HEK293 (cell line): Measurements from ENCODE around the gene HEPHL1.
"Not testable (repeated sequence)": the region's sequence is repeated elsewhere in the genome, so short reads cannot be mapped to it uniquely, and the experiment has no call there.

Source experiments
- CTCF ChIA-PET: fragments of 350-600 bp; formaldehyde crosslinking; extraction: SDS; loops from one replicate; lab custom pipeline; 2021; ENCODE audit warnings: antibody characterized with exemption; lab: Yijun Ruan, JAX
- POLR2A ChIA-PET: fragments of 300-600 bp; formaldehyde crosslinking; extraction: SDS; loops from one replicate; lab custom pipeline; 2020; ENCODE audit warnings: antibody characterized with exemption, inconsistent platforms; lab: Yijun Ruan, JAX
- H3K27ac ChIP-seq: fragments of 200-500 bp; sonication (Bioruptor generic); 2 replicates; pipeline ENCODE4 v1.5.1; 2014; ENCODE audit warnings: low read depth, low read length, control low read depth, inconsistent platforms; ENCODE audit errors: extremely low read depth
- H3K36me3 ChIP-seq, 2 experiments: fragments of 200-500 bp in 1 of 2; sonication (Bioruptor generic) in 1 of 2; 1 replicate in 1 of 2; 2 replicates in 1 of 2; pipeline ENCODE4 v1.5.1; 2014 to 2017; ENCODE audit warnings: inconsistent platforms in 2 of 2, low read length in 2 of 2; ENCODE audit not compliant: control insufficient read depth in 2 of 2, insufficient read depth in 1 of 2
- H3K4me1 ChIP-seq: fragments of 200-500 bp; sonication (Bioruptor generic); 2 replicates; pipeline ENCODE4 v1.5.1; 2014; ENCODE audit warnings: mild to moderate bottlenecking, low read length, inconsistent platforms; ENCODE audit not compliant: control insufficient read depth, insufficient read depth
- H3K4me3 ChIP-seq: 2 replicates; pipeline ENCODE4 v1.5.1; 2011; ENCODE audit warnings: low read depth, mild to moderate bottlenecking, control low read depth, low read length, moderate library complexity
- H3K9me3 ChIP-seq: fragments of 200-500 bp; sonication (Bioruptor generic); 2 replicates; pipeline ENCODE4 v1.5.1; 2014; ENCODE audit warnings: low read depth, low read length, inconsistent platforms; ENCODE audit not compliant: control insufficient read depth, insufficient read depth
- BCL11B ChIP-seq: fragments of 450-650 bp; formaldehyde crosslinking; IDR thresholded peaks from 2 replicates; pipeline ENCODE4 v1.5.1; 2016; ENCODE audit warnings: low read depth, missing biosample characterization, missing genetic modification characterization
- CTCF ChIP-seq: fragments of 450-650 bp; formaldehyde crosslinking; IDR thresholded peaks from 2 replicates; pipeline ENCODE4 v1.5.1; 2016; ENCODE audit warnings: missing biosample characterization, missing genetic modification characterization
- GLI4 ChIP-seq: fragments of 450-650 bp; formaldehyde crosslinking; IDR thresholded peaks from 2 replicates; pipeline ENCODE4 v1.5.1; 2016; ENCODE audit warnings: missing biosample characterization, missing genetic modification characterization
- OVOL3 ChIP-seq: fragments of 450-650 bp; formaldehyde crosslinking; IDR thresholded peaks from 2 replicates; pipeline ENCODE4 v1.5.1; 2016; ENCODE audit warnings: missing biosample characterization, missing genetic modification characterization
- PRDM1 ChIP-seq: fragments of 450-650 bp; formaldehyde crosslinking; IDR thresholded peaks from 2 replicates; pipeline ENCODE4; 2016; ENCODE audit warnings: missing biosample characterization, missing genetic modification characterization
- ZBTB8A ChIP-seq: fragments of 450-650 bp; formaldehyde crosslinking; IDR thresholded peaks from 2 replicates; pipeline ENCODE4 v1.5.1; 2016; ENCODE audit warnings: missing biosample characterization, missing genetic modification characterization
- ZEB2 ChIP-seq: fragments of 450-650 bp; formaldehyde crosslinking; IDR thresholded peaks from 2 replicates; pipeline ENCODE4 v1.5.1; 2016; ENCODE audit warnings: missing biosample characterization, missing genetic modification characterization
- ZNF223 ChIP-seq: fragments of 450-650 bp; formaldehyde crosslinking; IDR thresholded peaks from 2 replicates; pipeline ENCODE4 v1.5.1; 2016; ENCODE audit warnings: missing biosample characterization, missing genetic modification characterization
- ZNF239 ChIP-seq: fragments of 450-650 bp; formaldehyde crosslinking; IDR thresholded peaks from 2 replicates; pipeline ENCODE4 v1.5.1; 2016; ENCODE audit warnings: missing biosample characterization, missing genetic modification characterization
- ZNF473 ChIP-seq: fragments of 450-650 bp; formaldehyde crosslinking; IDR thresholded peaks from 2 replicates; pipeline ENCODE4 v1.5.1; 2017; ENCODE audit warnings: missing biosample characterization, missing genetic modification characterization
- ZNF544 ChIP-seq: fragments of 450-650 bp; formaldehyde crosslinking; IDR thresholded peaks from 2 replicates; pipeline ENCODE4 v1.5.0; 2017; ENCODE audit warnings: missing biosample characterization, missing genetic modification characterization
- ZNF555 ChIP-seq: fragments of 450-650 bp; formaldehyde crosslinking; conservative IDR thresholded peaks from 2 replicates; pipeline ENCODE4 v1.5.1; 2017; ENCODE audit warnings: missing biosample characterization, mild to moderate bottlenecking, missing genetic modification characterization, inconsistent platforms
- ZNF561 ChIP-seq: fragments of 450-650 bp; IDR thresholded peaks from 2 replicates; pipeline ENCODE4 v1.5.1; 2018; ENCODE audit warnings: missing biosample characterization, missing genetic modification characterization, borderline replicate concordance
- ZNF747 ChIP-seq: fragments of 450-650 bp; formaldehyde crosslinking; IDR thresholded peaks from 2 replicates; pipeline ENCODE4 v1.5.1; 2016; ENCODE audit warnings: missing biosample characterization, missing genetic modification characterization
- TF ChIP-seq, protein P1 (sequence below): fragments of 450-650 bp; formaldehyde crosslinking; IDR thresholded peaks from 2 replicates; pipeline ENCODE4 v1.5.1; 2016; ENCODE audit warnings: missing biosample characterization, missing genetic modification characterization, low read depth
- TF ChIP-seq, protein P2 (sequence below): fragments of 450-650 bp; formaldehyde crosslinking; IDR thresholded peaks from 2 replicates; pipeline ENCODE4 v1.5.1; 2016; ENCODE audit warnings: missing biosample characterization, missing genetic modification characterization, borderline replicate concordance
- TF ChIP-seq, protein P3 (sequence below): fragments of 450-650 bp; IDR thresholded peaks from 2 replicates; pipeline ENCODE4 v1.5.1; 2018; ENCODE audit warnings: missing biosample characterization, missing genetic modification characterization

The HEPHL1 gene

DNA sequence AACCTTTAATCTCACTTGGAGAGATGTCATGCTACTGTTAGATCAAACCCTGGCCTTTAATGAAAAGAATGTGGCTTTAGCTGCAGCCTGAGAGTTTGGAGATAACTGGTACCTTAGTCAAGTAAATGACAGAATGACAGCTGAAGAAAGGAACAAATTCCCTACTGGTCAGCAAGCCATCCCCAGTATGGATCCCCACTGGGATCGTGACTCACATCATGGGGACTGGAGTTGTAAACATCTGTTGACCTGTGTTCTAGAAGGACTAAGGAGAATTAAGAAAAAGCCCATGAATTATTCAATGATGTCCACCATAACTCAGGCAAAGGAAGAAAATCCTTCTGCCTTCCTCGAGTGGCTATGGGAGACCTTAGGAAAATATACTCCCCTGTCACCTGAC, 99.4 kb downstream of the HEPHL1 start:
- H3K27ac ChIP-seq, H3K36me3 ChIP-seq, POLR2A ChIA-PET, H3K4me3 ChIP-seq, H3K4me1 ChIP-seq, H3K9me3 ChIP-seq: not testable (repeated sequence)
- CTCF ChIA-PET: interaction anchor here (1.1 kb wide), 1 partner anchor 64 kb away, joined by 5 read pairs; no protein-coding TSS in a partner anchor

- Histone ChIP-seq H3K4me3 (no peak overlapping the region), H3K36me3 (no peaks in the 10 kb centered on the region), H3K27ac (no peak overlapping the region), H3K9me3 (no peaks in the 10 kb centered on the region), H3K4me1 (no peaks in the 10 kb centered on the region; the same call in 1 of the 2 replicates)
- ChIA-PET POLR2A (no interaction called here), CTCF (interaction anchor here (1.1 kb wide), 1 partner anchor 63 kb away, joined by 5 read pairs; no protein-coding TSS in a partner anchor)
- no peak for TF ChIP-seq OVOL3 (tag by site-specific recombination)
- TF ChIP-seq ZEB2 (tag by site-specific recombination): no peak
- TF ChIP-seq ZNF544 (tag by site-specific recombination): no peak
- TF ChIP-seq, protein P1, sequence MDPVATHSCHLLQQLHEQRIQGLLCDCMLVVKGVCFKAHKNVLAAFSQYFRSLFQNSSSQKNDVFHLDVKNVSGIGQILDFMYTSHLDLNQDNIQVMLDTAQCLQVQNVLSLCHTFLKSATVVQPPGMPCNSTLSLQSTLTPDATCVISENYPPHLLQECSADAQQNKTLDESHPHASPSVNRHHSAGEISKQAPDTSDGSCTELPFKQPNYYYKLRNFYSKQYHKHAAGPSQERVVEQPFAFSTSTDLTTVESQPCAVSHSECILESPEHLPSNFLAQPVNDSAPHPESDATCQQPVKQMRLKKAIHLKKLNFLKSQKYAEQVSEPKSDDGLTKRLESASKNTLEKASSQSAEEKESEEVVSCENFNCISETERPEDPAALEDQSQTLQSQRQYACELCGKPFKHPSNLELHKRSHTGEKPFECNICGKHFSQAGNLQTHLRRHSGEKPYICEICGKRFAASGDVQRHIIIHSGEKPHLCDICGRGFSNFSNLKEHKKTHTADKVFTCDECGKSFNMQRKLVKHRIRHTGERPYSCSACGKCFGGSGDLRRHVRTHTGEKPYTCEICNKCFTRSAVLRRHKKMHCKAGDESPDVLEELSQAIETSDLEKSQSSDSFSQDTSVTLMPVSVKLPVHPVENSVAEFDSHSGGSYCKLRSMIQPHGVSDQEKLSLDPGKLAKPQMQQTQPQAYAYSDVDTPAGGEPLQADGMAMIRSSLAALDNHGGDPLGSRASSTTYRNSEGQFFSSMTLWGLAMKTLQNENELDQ (tag by site-specific recombination): no peak
- TF ChIP-seq ZNF473 (tag by site-specific recombination): no peak
- TF ChIP-seq ZNF223: no peak
- no peak for TF ChIP-seq ZNF561
- TF ChIP-seq GLI4 (tag by site-specific recombination): no peak
- no peak for TF ChIP-seq BCL11B (tag by site-specific recombination)
- no peak for TF ChIP-seq CTCF (tag by site-specific recombination)
- no peak for TF ChIP-seq ZNF555
- no peak for TF ChIP-seq ZBTB8A (tag by site-specific recombination)
These were observed 99.8 kb downstream of the HEPHL1 start for GRCh38 chr11:94120946-94121345.

- POLR2A ChIA-PET: no interaction called here
- no peak overlapping the region for H3K27ac ChIP-seq
- no peak for TF ChIP-seq PRDM1 (tag by site-specific recombination)
- TF ChIP-seq, protein P2, sequence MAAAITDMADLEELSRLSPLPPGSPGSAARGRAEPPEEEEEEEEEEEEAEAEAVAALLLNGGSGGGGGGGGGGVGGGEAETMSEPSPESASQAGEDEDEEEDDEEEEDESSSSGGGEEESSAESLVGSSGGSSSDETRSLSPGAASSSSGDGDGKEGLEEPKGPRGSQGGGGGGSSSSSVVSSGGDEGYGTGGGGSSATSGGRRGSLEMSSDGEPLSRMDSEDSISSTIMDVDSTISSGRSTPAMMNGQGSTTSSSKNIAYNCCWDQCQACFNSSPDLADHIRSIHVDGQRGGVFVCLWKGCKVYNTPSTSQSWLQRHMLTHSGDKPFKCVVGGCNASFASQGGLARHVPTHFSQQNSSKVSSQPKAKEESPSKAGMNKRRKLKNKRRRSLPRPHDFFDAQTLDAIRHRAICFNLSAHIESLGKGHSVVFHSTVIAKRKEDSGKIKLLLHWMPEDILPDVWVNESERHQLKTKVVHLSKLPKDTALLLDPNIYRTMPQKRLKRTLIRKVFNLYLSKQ (tag by site-specific recombination): no peak
- no peak for TF ChIP-seq BCL11B (tag by site-specific recombination)
- TF ChIP-seq ZNF747 (tag by site-specific recombination): no peak
- TF ChIP-seq, protein P3, sequence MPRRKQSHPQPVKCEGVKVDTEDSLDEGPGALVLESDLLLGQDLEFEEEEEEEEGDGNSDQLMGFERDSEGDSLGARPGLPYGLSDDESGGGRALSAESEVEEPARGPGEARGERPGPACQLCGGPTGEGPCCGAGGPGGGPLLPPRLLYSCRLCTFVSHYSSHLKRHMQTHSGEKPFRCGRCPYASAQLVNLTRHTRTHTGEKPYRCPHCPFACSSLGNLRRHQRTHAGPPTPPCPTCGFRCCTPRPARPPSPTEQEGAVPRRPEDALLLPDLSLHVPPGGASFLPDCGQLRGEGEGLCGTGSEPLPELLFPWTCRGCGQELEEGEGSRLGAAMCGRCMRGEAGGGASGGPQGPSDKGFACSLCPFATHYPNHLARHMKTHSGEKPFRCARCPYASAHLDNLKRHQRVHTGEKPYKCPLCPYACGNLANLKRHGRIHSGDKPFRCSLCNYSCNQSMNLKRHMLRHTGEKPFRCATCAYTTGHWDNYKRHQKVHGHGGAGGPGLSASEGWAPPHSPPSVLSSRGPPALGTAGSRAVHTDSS (tag by site-specific recombination): no peak
- TF ChIP-seq ZNF239 (tag by site-specific recombination): no peak
- CTCF ChIA-PET: interaction anchor here (1.9 kb wide), 1 partner anchor 230 kb away, joined by 5 read pairs; no protein-coding TSS in a partner anchor
- no peaks in the 10 kb centered on the region; the same call in 1 of the 2 replicates for H3K4me1 ChIP-seq
- no peak overlapping the region for H3K4me3 ChIP-seq
- H3K36me3 ChIP-seq: no peaks in the 10 kb centered on the region
- no peaks in the 10 kb centered on the region for H3K9me3 ChIP-seq
These were observed 104.4 kb downstream of the HEPHL1 start for GRCh38 chr11:94125407-94126115.
